SKM-1 (cell line): Measurements from ENCODE around the gene PREX1.
A peak's percentile ranks its signal among the peaks of the same experiment; 100 is the strongest.
"Not testable (repeated sequence)": the region's sequence is repeated elsewhere in the genome, so short reads cannot be mapped to it uniquely, and the experiment has no call there.

ENCODE experiments used
- DNase-seq: peaks from one replicate; lab custom pipeline; 2025; ENCODE audit not compliant: unreplicated experiment; lab: John Stamatoyannopoulos, UW

PREX1 gene

GRCh38 chr20:48849299-48849698, 21.5 kb upstream of the PREX1 start:
- no peak for DNase-seq

GRCh38 chr20:48847498-48848205, 19.9 kb upstream of the PREX1 start:
- DNase-seq: no peak

- DNase-seq: peak; percentile 28
These were observed 19.0 kb upstream of the PREX1 start for GRCh38 chr20:48846516-48847492.

- no peak for DNase-seq
These were observed 18.0 kb upstream of the PREX1 start for GRCh38 chr20:48845721-48846306.

GRCh38 chr20:48844996-48845395, 17.2 kb upstream of the PREX1 start:
- DNase-seq: no peak

- not testable (repeated sequence) for DNase-seq
These were observed 16.1 kb upstream of the PREX1 start for GRCh38 chr20:48843896-48844295.

GRCh38 chr20:48843057-48843806, 15.4 kb upstream of the PREX1 start:
- no peak for DNase-seq

- DNase-seq: no peak
These were observed 14.2 kb upstream of the PREX1 start for GRCh38 chr20:48841875-48842529.

- DNase-seq: no peak
These were observed 13.5 kb upstream of the PREX1 start for GRCh38 chr20:48841196-48841874.

GRCh38 chr20:48839154-48839917, 11.5 kb upstream of the PREX1 start:
- no peak for DNase-seq

GRCh38 chr20:48837014-48837413, 9.2 kb upstream of the PREX1 start:
- DNase-seq: no peak

GRCh38 chr20:48835390-48835789, 7.6 kb upstream of the PREX1 start:
- no peak for DNase-seq

GRCh38 chr20:48834278-48834677, 6.5 kb upstream of the PREX1 start:
- no peak for DNase-seq

GRCh38 chr20:48832405-48832730, 4.6 kb upstream of the PREX1 start:
- peak; percentile 41 for DNase-seq

- no peak for DNase-seq
These were observed 4.1 kb upstream of the PREX1 start for GRCh38 chr20:48831718-48832404.

- no peak for DNase-seq
These were observed 3.1 kb upstream of the PREX1 start for GRCh38 chr20:48830826-48831318.

- no peak for DNase-seq
These were observed 2.1 kb upstream of the PREX1 start for GRCh38 chr20:48829940-48830339.

- DNase-seq: no peak
These were observed 1.1 kb upstream of the PREX1 start for GRCh38 chr20:48828734-48829460.
